ENCODE data around the gene RRP36.

DNA sequence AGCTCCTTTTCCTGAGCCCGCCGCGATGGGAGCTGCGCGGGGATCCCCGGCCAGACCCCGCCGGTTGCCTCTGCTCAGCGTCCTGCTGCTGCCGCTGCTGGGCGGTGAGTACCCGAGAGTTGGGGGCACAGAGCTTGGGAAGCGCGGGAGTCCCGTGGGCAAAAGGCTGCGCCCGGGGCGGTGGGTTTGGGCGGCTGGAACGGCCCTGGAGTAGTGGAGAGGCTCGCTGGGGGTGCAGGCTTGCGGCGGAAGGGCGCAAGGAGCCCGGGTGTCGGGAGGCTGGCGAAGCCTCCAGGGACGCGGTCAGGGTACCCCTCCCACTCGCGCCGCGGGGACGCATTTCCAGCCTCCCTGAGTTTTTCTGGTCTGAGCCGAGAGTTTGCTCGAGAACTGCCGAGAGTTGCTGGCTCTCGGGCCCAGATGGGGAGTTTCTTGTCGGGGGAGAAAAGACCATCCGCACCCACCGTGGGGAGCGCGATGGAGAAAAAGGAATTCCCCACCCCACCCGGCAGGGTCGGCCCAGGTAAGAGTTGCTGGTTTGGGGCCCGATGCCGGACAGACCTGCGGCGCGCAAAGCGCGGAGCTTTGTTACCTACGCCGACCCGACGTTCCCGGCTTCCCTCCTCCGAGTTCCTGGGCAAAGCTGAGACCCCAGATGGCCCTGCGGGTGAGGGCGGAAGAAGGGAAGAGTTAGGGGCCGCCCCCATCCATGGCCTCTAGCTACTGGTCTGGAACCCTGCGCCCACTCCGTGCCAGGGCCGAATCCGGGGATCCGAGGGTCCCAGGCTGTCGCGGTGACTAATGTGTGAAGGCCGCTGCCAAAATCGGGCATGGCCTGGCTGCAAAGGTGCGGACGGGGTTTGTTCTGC is 55.3 kb downstream of the RRP36 start:
- TF ChIP-seq, protein P1, sequence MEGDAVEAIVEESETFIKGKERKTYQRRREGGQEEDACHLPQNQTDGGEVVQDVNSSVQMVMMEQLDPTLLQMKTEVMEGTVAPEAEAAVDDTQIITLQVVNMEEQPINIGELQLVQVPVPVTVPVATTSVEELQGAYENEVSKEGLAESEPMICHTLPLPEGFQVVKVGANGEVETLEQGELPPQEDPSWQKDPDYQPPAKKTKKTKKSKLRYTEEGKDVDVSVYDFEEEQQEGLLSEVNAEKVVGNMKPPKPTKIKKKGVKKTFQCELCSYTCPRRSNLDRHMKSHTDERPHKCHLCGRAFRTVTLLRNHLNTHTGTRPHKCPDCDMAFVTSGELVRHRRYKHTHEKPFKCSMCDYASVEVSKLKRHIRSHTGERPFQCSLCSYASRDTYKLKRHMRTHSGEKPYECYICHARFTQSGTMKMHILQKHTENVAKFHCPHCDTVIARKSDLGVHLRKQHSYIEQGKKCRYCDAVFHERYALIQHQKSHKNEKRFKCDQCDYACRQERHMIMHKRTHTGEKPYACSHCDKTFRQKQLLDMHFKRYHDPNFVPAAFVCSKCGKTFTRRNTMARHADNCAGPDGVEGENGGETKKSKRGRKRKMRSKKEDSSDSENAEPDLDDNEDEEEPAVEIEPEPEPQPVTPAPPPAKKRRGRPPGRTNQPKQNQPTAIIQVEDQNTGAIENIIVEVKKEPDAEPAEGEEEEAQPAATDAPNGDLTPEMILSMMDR (IDR thresholded peaks at IDR 0.05) = no peak
- TF ChIP-seq EZH2 (IDR thresholded peaks at IDR 0.05) (no peak), EZH2phosphoT487 (IDR thresholded peaks at IDR 0.05) (no peak)

All from neural progenitor cell (in vitro differentiated cells).